HepG2 (cell line): ENCODE results near the gene ZC3H14. TPM values are rescaled to one million over a fixed set of nuclear protein-coding genes. Genes with fewer than 3 reads are reported as not detected.

ENCODE experiments used
- ATAC-seq: fragments of 200-7000 bp; cut with Tn5 transposase; 3 replicates; pipeline ENCODE4 v1.9.1; 2020; ENCODE audit warnings: mild to moderate bottlenecking, moderate library complexity
- BruUV-seq: library from RNA; stranded (reverse); fragments of 400-500 nt; replicated peaks from 2 replicates; lab custom pipeline; 2021; lab: Mats Ljungman, UMichigan
- CTCF ChIA-PET: fragments of 300-600 bp; formaldehyde crosslinking; extraction: SDS; loops from one replicate; lab custom pipeline; 2021; ENCODE audit warnings: low total read pairs, inconsistent platforms, low intra/inter-chr PET ratio; lab: Yijun Ruan, JAX
- POLR2A ChIA-PET: fragments of 350-600 bp; sonication (Branson Sonifier 250); formaldehyde crosslinking; loops from one replicate; lab custom pipeline; 2020; ENCODE audit warnings: antibody characterized with exemption, inconsistent platforms; lab: Yijun Ruan, JAX
- DNase-seq: peaks from one replicate; pipeline ENCODE4 v3.0.0-alpha.2; 2015; ENCODE audit warnings: low spot score
- FAIRE-seq: peaks from 3 replicates; lab custom pipeline; 2011; peaks lifted over from hg19 to GRCh38; lab: Jason Lieb, UNC
- H2AFZ ChIP-seq: one replicate; pipeline ENCODE4 v1.6.1; 2011; ENCODE audit warnings: low read length, inconsistent platforms
- H3K27ac ChIP-seq: fragments of 300-600 bp; 3 replicates; pipeline ENCODE4 v1.8.0; 2011; ENCODE audit warnings: mixed run types, mild to moderate bottlenecking, mixed read lengths, low read length, inconsistent platforms; ENCODE audit not compliant: insufficient read depth; ENCODE audit errors: extremely low read length
- H3K27me3 ChIP-seq, 2 experiments: fragments of 200-600 bp in 1 of 2; 2 replicates in 1 of 2; 3 replicates in 1 of 2; pipeline versions ENCODE4 v1.6.0 to v1.8.0; 2011; ENCODE audit warnings: low read length in 2 of 2, mild to moderate bottlenecking in 2 of 2, moderate library complexity in 2 of 2, inconsistent platforms in 1 of 2; ENCODE audit not compliant: insufficient read depth in 2 of 2, control insufficient read depth in 1 of 2
- H3K36me3 ChIP-seq, 2 experiments: fragments of 200-600 bp in 1 of 2; replicated peaks in 1 of 2; 2 replicates in 1 of 2; 3 replicates in 1 of 2; pipeline versions ENCODE4 v1.5.1 to v1.8.0; 2011; ENCODE audit warnings: low read length in 2 of 2, inconsistent platforms in 1 of 2; ENCODE audit not compliant: insufficient read depth in 2 of 2, control insufficient read depth in 1 of 2
- H3K4me1 ChIP-seq: 2 replicates; pipeline ENCODE4 v1.5.1; 2012; ENCODE audit warnings: low read length, inconsistent platforms; ENCODE audit not compliant: insufficient read depth
- H3K4me2 ChIP-seq: 2 replicates; pipeline ENCODE4 v1.6.0; 2011; ENCODE audit warnings: low read depth, low read length, inconsistent platforms
- H3K4me3 ChIP-seq, 3 experiments: fragments of 200-600 bp in 1 of 3; sonication (generic), shearing (Covaris generic) in 1 of 3; replicated peaks in 1 of 3; 2 replicates each; pipeline ENCODE4 v1.5.1; 2011 to 2016; ENCODE audit warnings: low read length in 3 of 3, inconsistent platforms in 2 of 3, low read depth in 2 of 3, mild to moderate bottlenecking in 2 of 3, control low read depth in 1 of 3, mixed read lengths in 1 of 3; ENCODE audit not compliant: insufficient read depth in 1 of 3
- H3K79me2 ChIP-seq: one replicate; pipeline ENCODE4 v1.6.1; 2011; ENCODE audit warnings: low read length, inconsistent platforms; ENCODE audit not compliant: insufficient read depth
- H3K9ac ChIP-seq: 2 replicates; pipeline ENCODE4 v1.6.0; 2011; ENCODE audit warnings: mild to moderate bottlenecking, low read depth, low read length, inconsistent platforms; ENCODE audit not compliant: insufficient read depth
- H3K9me3 ChIP-seq: 2 replicates; pipeline ENCODE4 v1.5.1; 2012; ENCODE audit warnings: mild to moderate bottlenecking, low read length
- H4K20me1 ChIP-seq: 2 replicates; pipeline ENCODE4 v1.6.0; 2011; ENCODE audit warnings: inconsistent platforms, mild to moderate bottlenecking, low read length, moderate library complexity; ENCODE audit not compliant: insufficient read depth
- CHCHD3 ChIP-seq: sonication (generic); formaldehyde crosslinking; IDR thresholded peaks from 2 replicates; pipeline ENCODE4 v1.8.0; 2022; ENCODE audit warnings: mild to moderate bottlenecking, missing genetic modification reagents, moderate library complexity
- GPN1 ChIP-seq: sonication (generic); formaldehyde crosslinking; IDR thresholded peaks from 2 replicates; pipeline ENCODE4 v1.5.1; 2020; ENCODE audit warnings: missing genetic modification reagents, borderline replicate concordance
- HNF4G ChIP-seq, 2 experiments: sonication (generic) in 1 of 2; formaldehyde crosslinking in 1 of 2; IDR thresholded peaks; 2 replicates each; pipeline versions ENCODE4 v1.4.0 to v1.6.1; 2011 to 2020; ENCODE audit warnings: borderline replicate concordance in 2 of 2, low read depth in 2 of 2, mild to moderate bottlenecking in 2 of 2, low read length in 1 of 2, missing genetic modification reagents in 1 of 2, moderate library complexity in 1 of 2
- NFYB ChIP-seq: sonication (generic); formaldehyde crosslinking; IDR thresholded peaks from 2 replicates; pipeline ENCODE4 v1.4.0; 2020; ENCODE audit warnings: missing genetic modification reagents
- NKX3-1 ChIP-seq: sonication (generic); formaldehyde crosslinking; IDR thresholded peaks from 2 replicates; pipeline ENCODE4 v1.5.0; 2020; ENCODE audit warnings: missing genetic modification reagents
- POLR2G ChIP-seq: fragments of 200-400 bp; formaldehyde crosslinking; IDR thresholded peaks from 2 replicates; pipeline ENCODE4 v1.6.1; 2018; ENCODE audit warnings: mild to moderate bottlenecking, low read depth, low read length, moderate library complexity
- SETDB1 ChIP-seq: sonication (generic); formaldehyde crosslinking; IDR thresholded peaks from 2 replicates; pipeline ENCODE4 v1.5.1; 2020; ENCODE audit warnings: missing genetic modification reagents, mild to moderate bottlenecking, borderline replicate concordance
- ZBED4 ChIP-seq: sonication (generic); formaldehyde crosslinking; IDR thresholded peaks from 2 replicates; pipeline ENCODE4 v1.4.0; 2020; ENCODE audit warnings: missing genetic modification reagents, borderline replicate concordance
- ZNF30 ChIP-seq: sonication (generic); formaldehyde crosslinking; IDR thresholded peaks from 2 replicates; pipeline ENCODE4 v1.5.0; 2020; ENCODE audit warnings: mild to moderate bottlenecking, missing genetic modification reagents
- ZNF329 ChIP-seq: sonication (generic); formaldehyde crosslinking; IDR thresholded peaks from 2 replicates; pipeline ENCODE4 v1.9.0; 2021; ENCODE audit warnings: low read depth, mild to moderate bottlenecking, missing genetic modification reagents
- ZNF589 ChIP-seq: sonication (generic); formaldehyde crosslinking; conservative IDR thresholded peaks from 2 replicates; pipeline ENCODE4 v1.8.0; 2022; ENCODE audit warnings: mild to moderate bottlenecking, moderate library complexity, missing genetic modification reagents
- ZNF772 ChIP-seq: sonication (generic); formaldehyde crosslinking; IDR thresholded peaks from 2 replicates; pipeline ENCODE4 v1.5.0; 2020; ENCODE audit warnings: mild to moderate bottlenecking, missing genetic modification reagents
- ZNF790 ChIP-seq: sonication (generic); formaldehyde crosslinking; IDR thresholded peaks from 2 replicates; pipeline ENCODE4 v1.8.0; 2022; ENCODE audit warnings: missing genetic modification reagents, mild to moderate bottlenecking, borderline replicate concordance
- ZNF879 ChIP-seq: sonication (generic); formaldehyde crosslinking; IDR thresholded peaks from 2 replicates; pipeline ENCODE4 v1.8.1; 2023; ENCODE audit warnings: missing genetic modification reagents
- WGBS: methylation state at CpG from one replicate; pipeline ENCODE4 v1.1.6; 2017; ENCODE audit warnings: low lambda C conversion rate; 5-methylcytosine and 5-hydroxymethylcytosine counted together
- in situ Hi-C: cut with HindIII; loops from 2 replicates; pipeline ENCODE4 v1.10.0; 2017; ENCODE audit warnings: low pct_unique_long_range_greater_than_20kb; ENCODE audit not compliant: extremely low pct_ligation_motif_present
- intact Hi-C: fragments of 100-400 bp; cut with micrococcal nuclease; formaldehyde crosslinking; loops from one replicate; pipeline ENCODE4 v1.10.0; 2022; ENCODE audit not compliant: unreplicated experiment
- polyA plus RNA-seq, 8 experiments: library from polyadenylated mRNA; depleted of rRNA in 3 of 8; stranded (reverse) in 7 of 8; unstranded in 1 of 8; fragments of >200 nt; fragmentation: Illumina TruSeq in 4 of 8; extraction: Trizol in 4 of 8; gene quantifications; 2 replicates each; pipeline versions ENCODE4 v1.2.1 to v1.2.3, GENCODE V29; 2011 to 2016; ENCODE audit warnings: low read depth in 4 of 8, missing spikeins in 1 of 8, mixed read lengths in 1 of 8; ENCODE audit not compliant: insufficient read depth in 1 of 8
- total RNA-seq, 5 experiments: library from RNA; depleted of rRNA; stranded (reverse); fragments of >200 nt; fragmentation: Illumina TruSeq; extraction: Trizol; gene quantifications; 2 replicates each; pipeline ENCODE4 v1.2.3, GENCODE V29; 2016; ENCODE audit warnings: low read depth in 1 of 5
- TF ChIP-seq, protein P1 (sequence below): sonication (generic); formaldehyde crosslinking; IDR thresholded peaks from 2 replicates; pipeline ENCODE4 v1.4.0; 2020; ENCODE audit warnings: mild to moderate bottlenecking, low read depth, missing genetic modification reagents
- TF ChIP-seq, protein P2 (sequence below): sonication (generic); formaldehyde crosslinking; IDR thresholded peaks from 2 replicates; pipeline ENCODE4 v1.5.1; 2020; ENCODE audit warnings: missing genetic modification reagents, mild to moderate bottlenecking, borderline replicate concordance
- TF ChIP-seq, protein P3 (sequence below): IDR thresholded peaks from 2 replicates; pipeline ENCODE4 v1.6.1; 2016; ENCODE audit warnings: mild to moderate bottlenecking, missing biosample characterization, missing genetic modification reagents

Gene ZC3H14
- total and polyA plus RNA-seq, 2 of the 13 experiments (the other 11 are each of a cell fraction or from before 2014, with no cell fraction given) = 65.1 to 67.5 TPM

DNA sequence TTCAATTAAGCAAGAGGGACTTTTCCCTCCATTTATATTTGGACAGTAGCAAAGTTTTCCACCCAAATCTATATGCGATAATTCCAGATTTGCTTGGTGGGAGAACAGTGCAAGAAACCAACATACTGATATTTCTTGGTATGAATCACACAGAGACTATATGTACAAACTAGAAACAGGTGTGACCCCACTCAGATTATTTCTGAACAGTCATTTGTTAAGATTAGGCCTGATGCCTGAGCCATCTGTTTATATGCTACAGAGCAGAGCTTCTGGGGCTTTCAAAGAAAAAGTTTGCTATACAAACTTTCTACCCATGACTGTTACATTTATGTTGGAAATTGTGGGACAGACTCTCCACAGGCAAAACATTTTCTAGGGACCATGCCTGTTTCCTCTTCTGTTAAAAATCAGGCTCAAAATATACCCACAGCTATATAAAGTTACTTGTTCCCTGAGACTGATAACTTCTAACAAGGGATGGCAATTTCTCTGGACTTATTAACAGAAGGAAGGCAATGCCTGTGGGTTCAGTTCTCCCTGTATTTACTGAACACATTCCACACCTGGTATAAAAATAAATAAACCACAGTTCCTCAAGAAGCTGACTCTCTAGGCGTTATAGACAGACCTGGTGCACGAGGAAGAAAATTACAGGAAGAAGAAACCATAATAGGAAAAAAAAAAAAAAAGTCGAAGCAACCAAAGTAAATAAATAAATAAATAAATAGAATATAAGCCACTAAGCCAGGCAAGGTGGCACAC lies 16.0 kb upstream of the ZC3H14 start:
- POLR2A ChIA-PET = no interaction called here
- H4K20me1 ChIP-seq = no peaks in the 10 kb centered on the region
- H3K36me3 ChIP-seq = peaks cover 0 to 11% of the 10 kb centered on the region in 2 experiments; a peak in 2 of 5 replicates
- H3K4me2 ChIP-seq = no peak overlapping the region
- H3K4me1 ChIP-seq = peaks cover 13% of the 10 kb centered on the region
- H3K27ac ChIP-seq = no peak overlapping the region
- FAIRE-seq (no peak), DNase-seq (no peak), ATAC-seq (no peak)
- no TSS peak for BruUV-seq
- no peak overlapping the region for H3K4me3 ChIP-seq
- in situ Hi-C loops = no loop called here
- H3K27me3 ChIP-seq = no peaks in the 10 kb centered on the region; a peak in 1 of 5 replicates
- no peak overlapping the region for H2AFZ ChIP-seq
- H3K9ac ChIP-seq = no peak overlapping the region
- H3K9me3 ChIP-seq = no peaks in the 10 kb centered on the region
- H3K79me2 ChIP-seq = no peaks in the 10 kb centered on the region
- WGBS = 82% methylated on average over 4 of the region's 4 CpGs
- intact Hi-C loops = no loop called here
- CTCF ChIA-PET = no interaction called here
- TF ChIP-seq, protein P1, sequence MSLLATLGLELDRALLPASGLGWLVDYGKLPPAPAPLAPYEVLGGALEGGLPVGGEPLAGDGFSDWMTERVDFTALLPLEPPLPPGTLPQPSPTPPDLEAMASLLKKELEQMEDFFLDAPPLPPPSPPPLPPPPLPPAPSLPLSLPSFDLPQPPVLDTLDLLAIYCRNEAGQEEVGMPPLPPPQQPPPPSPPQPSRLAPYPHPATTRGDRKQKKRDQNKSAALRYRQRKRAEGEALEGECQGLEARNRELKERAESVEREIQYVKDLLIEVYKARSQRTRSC (CRISPR knock-in tag) = no peak
- TF ChIP-seq ZNF30 (CRISPR knock-in tag) (no peak), NKX3-1 (CRISPR knock-in tag) (no peak), NFYB (CRISPR knock-in tag) (no peak), ZNF589 (no peak), SETDB1 (no peak), ZBED4 (CRISPR knock-in tag) (no peak), CHCHD3 (CRISPR knock-in tag) (no peak), ZNF879 (no peak), ZNF790 (CRISPR knock-in tag) (no peak), HNF4G (IDR thresholded peaks at IDR 0.05; ENCODE audit: borderline replicate concordance, low read depth, low read length) (no peak), HNF4G (CRISPR knock-in tag; IDR thresholded peaks at IDR 0.05; ENCODE audit: borderline replicate concordance, low read depth) (no peak), GPN1 (CRISPR knock-in tag) (no peak), POLR2G (no peak), ZNF772 (CRISPR knock-in tag) (no peak), ZNF329 (no peak)
- TF ChIP-seq, protein P2, sequence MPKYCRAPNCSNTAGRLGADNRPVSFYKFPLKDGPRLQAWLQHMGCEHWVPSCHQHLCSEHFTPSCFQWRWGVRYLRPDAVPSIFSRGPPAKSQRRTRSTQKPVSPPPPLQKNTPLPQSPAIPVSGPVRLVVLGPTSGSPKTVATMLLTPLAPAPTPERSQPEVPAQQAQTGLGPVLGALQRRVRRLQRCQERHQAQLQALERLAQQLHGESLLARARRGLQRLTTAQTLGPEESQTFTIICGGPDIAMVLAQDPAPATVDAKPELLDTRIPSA (CRISPR knock-in tag) = no peak
- TF ChIP-seq, protein P3, sequence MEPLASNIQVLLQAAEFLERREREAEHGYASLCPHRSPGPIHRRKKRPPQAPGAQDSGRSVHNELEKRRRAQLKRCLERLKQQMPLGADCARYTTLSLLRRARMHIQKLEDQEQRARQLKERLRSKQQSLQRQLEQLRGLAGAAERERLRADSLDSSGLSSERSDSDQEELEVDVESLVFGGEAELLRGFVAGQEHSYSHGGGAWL (CRISPR knock-in tag) = no peak
